Nucleus accumbens (tissue), 56 donors: ENCODE results near the gene UVRAG.
A peak's percentile ranks its signal among the peaks of the same experiment; 100 is the strongest.

Source experiments
- DNase-seq, 56 donors: peaks; one replicate each; lab custom pipeline; 2025; lab: John Stamatoyannopoulos, UW

Gene UVRAG

DNA sequence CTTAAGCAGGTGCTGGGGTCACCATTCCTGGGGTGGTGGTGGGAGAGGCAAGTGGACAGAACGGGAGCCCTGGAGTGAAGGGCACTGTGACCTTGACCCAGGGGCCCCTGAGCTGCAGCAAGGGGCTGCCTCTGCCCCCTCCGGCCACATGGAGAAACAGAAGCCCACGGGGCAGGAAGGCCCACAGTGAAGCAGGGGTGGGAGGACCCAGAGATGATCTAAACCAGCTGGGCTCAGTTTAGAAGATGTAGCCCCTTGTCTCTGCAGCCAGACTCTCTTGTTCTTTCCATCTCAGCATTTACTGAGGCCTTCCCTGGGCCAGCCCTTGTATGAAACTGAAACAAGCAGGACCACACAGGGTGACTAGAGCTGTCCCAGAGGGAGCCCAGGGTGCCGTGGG, 360.8 kb downstream of the UVRAG start:
- DNase-seq, result no peak

DNA sequence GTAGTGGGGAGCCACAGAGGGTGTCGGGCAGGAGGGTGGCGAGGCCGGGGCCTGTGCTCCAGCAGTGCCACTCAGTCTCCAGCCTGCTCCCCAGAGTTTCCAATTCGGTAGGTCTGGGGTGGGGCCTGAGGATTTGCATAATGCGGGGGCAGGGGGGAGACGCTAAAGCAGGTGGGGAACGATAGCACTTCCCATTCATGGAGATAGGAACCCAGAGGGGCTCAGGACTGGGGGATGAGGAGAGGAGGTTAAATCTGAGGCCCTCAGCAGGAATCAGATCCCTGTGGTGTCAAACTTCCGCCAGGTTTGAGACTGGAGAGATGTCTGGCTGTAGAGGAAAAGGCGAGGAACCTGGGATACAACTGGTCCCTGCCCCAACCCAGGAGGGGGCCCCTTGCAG, 361.5 kb downstream of the UVRAG start:
- no peak for DNase-seq

DNA sequence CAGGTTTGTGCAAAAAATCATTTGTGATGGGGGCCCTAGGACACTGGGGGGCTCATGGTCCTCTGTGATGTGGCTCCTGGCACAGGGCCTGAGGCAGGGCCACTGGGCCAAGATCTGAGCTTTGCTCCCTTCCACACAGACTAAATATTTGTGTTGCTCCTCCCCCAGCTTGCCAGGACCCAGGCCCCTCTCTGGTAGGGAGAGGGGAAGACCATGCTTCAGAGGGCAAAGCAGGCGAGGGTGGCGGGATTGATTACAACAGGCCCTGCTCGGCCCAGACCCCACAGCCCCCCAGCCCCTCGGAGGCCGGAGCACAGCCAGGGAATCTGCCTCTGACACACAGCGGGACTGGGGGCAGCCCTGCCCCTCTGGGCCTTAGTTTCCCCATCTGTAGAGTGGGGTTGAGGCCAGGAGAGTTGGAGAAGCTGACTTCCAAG, 362.3 kb downstream of the UVRAG start:
- DNase-seq, result no peak

DNA sequence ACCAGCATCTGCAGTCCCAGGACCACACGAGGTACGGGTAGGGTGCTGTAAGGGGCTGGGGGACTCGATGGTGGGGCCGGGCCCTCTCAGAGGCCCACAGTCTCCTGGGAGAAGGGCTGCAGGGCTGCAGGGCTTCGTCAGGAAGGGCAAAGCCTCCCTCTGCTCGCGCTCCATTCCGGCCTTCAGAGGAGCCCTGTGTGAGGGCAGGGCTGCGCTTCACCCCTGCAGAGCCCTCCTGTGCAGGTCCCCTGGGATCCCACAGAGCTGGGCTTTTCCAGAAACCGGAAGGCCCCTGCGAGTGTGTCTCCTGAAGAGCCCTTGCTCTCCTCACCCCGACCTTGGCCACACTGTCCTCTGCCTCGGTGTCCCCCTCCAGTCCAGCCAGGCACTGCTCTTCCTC, 364.1 kb downstream of the UVRAG start:
- no peak for DNase-seq

DNA sequence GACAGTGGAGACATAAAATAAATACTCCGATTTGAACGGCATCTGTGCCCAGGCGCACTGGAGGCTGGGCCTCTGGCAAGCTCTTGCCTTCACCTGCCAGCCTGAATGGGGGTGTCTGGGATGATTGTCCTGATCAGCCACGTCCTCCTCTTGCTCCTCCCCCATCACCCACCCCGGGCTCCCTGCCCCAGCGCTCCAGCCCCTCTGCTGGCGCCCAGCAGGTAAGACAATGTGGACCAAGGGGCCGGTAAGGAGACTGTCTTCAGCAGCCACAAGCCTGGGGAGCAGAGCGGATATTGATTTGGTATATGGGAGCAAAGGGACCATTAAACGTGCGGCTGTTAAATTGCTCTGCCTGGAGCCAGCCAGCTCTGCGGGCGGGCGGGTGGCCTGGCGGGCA, 366.4 kb downstream of the UVRAG start:
- no peak for DNase-seq

DNA sequence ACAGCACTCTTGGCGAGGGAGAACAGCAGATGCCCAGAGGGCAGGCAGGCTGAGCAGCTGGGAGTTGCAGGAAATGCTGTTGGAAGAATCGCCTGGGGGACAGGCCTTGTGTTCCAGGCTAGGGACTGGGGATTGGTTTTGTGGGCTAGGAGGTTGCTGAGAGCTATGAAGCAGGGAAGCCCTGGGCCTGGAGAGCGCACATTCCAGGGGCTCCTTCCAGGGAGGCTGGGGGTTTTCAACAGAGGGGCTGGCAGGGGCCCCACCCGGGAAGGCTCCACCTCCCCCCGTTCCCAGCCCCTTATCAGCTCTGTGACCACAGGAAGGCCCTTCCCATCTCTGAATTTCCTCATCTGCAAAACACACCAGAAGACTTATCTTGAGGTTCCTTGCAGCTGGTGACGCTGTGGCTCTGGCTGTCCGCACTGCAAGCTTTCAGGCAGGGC, 369.6 kb downstream of the UVRAG start:
- DNase-seq, result no peak

DNA sequence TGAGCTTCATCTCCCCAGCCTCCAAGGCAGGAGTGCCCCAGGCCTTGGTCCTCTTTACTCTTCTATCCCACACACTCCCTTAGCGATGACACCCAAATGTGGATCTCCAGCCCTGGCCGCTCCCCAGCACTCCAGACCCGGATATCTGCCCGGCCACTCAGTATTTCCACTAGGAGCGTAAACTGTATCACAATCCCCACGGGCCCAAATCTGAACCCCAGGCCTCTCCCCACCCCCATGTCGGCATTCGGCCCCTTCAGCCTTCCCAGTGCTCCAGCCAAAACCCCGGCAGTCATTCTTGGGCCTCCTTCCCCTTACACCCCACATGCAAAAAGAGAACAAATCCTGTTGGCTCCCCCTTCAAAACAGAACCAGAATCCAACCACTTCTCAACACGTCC, 370.5 kb downstream of the UVRAG start:
- DNase-seq, result no peak

DNA sequence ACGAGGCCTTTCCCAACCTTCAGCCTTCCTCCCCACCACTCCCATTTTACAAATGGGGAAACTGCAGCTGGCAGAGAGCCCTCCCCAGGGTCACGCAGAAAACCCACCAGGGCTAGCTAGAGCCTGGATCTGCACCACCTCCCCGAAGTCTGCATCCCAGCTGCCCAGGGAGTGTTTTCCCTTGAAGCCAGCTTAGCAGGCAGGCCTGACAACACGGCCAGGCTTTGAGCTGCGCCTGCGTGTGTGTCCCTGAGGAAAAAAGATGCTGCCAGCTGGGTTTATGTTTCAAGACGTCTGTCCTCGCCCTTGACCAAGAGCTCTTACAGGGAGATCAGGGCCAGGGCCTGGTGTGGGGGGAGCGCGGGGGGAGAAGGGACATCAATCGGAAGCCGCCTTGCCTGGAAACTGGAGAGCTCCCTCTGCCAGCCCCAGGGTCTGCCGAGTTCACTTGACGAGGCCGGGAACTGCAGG, 371.0 kb downstream of the UVRAG start:
- peak in 2 of 56 donors; percentile 6 to 10 for DNase-seq

DNA sequence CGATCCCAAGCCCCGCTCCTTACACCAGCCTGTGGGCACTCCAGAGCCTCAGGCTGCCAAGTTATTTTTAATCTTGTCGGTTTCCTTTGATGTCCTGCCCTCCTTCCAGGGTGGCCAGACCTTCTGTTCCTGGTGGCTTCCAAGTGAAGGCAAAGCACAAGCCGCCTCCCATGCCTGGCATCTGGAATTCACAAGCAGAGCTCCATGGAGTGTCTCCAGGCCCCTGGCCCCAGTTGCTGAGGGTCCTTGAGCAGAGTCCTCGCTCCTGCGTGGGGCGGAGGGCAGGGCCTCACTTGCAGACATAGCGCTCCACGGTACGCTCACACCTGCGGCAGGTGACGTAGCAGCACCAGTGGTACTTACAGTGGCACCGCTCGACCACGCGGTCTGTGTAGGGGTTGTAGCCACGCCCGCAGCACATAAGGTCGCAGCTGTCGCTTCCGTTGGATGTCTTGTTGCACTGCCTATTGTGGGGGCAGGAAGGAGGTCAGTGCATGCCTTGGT, 371.8 kb downstream of the UVRAG start:
- DNase-seq, result no peak

DNA sequence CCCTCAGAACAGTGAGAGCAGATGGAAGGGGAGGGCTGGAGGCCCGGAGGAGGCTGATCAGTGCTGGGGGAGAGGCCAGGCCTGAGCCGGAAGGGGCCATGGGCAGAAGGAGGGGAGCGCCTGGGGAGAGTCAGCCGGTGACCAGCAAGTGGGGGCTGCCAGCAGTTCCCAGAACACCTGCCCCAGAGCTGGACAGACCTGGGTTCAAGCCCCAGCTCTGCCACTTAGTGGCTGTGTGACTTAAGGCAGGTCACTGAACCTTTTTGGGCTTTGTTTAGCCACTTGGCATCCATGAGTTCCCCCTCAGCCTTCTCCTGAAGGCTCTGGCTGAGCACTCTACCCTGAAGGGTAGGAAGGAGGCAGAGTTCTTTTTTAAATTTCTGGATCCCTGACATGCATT, 373.9 kb downstream of the UVRAG start:
- DNase-seq, result no peak

DNA sequence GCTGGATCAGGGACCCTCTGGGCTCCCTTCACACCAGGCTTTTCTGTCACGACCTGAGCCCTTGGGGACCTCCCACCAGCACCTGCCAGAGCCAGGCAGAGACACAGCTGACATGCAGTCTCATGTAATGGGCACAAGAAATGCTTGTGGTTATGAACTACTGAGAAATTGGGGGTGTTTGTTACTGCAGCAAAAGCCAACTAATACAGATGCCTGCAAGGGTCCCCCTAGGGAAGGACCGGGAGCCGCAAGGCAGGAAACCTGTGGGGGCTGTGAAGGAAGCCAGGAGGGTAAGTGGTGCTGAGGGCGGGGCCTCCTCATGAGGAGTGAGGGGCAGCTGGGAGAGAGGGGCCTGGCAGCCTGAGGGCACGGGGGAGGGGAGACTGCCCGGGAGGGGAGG, 374.7 kb downstream of the UVRAG start:
- DNase-seq, result no peak

DNA sequence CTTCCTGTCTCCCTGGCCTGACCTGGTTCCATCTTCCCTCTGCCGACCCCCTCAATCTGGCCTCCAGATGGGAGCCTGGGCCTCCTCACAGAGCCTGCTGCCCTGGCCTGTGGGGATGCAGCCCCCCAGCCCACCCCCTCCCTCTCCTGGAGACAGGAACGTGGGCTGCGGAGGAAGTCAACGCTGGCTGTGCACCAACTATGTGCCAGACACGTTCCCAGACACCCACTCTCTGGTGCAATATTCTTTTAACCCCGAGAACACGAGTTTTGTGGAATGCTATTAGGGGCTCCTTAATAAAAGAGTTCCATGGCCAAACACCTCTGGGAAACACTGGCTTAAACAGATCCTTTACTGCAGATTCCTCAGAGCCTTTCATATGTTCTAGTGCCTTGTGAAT, 375.4 kb downstream of the UVRAG start:
- no peak for DNase-seq
